Stimulated activated CD8-positive, alpha-beta memory T cell treated with anti-CD3 and anti-CD28 coated beads, Interleukin-12 subunit alpha, Interleukin-12 subunit beta, amount 100 ng/mL, for 24 hours (primary cell): ENCODE data around the gene LCTL.
"Not testable (repeated sequence)": the region's sequence is repeated elsewhere in the genome, so short reads cannot be mapped to it uniquely, and the experiment has no call there.

Source experiments
- DNase-seq: peaks from one replicate; pipeline ENCODE4 v3.0.0-alpha.2; 2020; ENCODE audit errors: extremely low read depth

LCTL gene

DNA sequence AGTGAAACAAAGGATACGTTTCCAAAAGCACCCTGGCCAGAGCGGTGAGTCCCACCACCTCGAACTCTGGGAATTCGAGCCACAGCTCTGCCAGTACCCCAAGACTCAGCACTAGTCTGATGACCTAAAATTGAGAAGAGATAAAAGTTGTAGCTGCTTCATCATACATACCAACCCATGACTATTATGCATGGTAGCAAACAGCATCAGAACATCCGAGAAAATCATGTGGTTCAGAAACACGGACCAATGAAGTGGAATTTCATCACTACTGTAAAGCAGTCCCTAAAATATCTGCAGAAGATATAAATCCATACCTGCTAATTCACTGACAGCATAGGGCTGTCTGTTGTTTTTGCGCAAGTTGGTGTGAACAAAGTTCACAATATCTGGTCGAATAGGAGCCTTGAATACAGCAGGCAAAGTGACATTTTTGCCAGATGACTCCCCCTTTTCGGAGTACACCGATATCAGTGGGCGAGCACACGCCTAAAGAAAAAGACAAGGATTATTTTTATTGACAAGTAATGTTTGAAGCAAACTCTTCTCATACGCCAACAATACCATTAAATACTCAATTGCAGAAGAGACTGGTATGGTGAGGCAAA, 62.7 kb downstream of the LCTL start:
- not testable (repeated sequence) for DNase-seq

DNA sequence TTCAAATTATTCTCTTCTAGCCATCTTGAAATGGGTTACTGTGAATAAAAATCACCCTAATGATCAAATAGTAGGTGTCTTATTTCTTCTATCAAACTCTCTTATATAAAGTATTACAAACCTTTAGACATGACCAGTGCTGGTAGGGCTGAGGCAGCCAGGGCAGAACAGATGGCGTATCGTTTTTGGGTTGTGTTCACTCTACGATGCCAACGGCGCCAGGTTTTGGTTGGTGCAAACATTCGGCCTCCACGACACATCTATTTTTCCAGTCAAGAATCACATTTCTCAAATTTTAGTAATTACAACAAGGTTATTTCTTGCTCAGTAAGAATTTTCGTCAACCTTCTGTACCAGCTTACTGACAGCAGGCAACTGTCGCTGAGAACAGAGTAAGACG, 63.3 kb downstream of the LCTL start:
- DNase-seq: no peak

GRCh38 chr15:66500346-66500745, 65.5 kb downstream of the LCTL start:
- not testable (repeated sequence) for DNase-seq

DNA sequence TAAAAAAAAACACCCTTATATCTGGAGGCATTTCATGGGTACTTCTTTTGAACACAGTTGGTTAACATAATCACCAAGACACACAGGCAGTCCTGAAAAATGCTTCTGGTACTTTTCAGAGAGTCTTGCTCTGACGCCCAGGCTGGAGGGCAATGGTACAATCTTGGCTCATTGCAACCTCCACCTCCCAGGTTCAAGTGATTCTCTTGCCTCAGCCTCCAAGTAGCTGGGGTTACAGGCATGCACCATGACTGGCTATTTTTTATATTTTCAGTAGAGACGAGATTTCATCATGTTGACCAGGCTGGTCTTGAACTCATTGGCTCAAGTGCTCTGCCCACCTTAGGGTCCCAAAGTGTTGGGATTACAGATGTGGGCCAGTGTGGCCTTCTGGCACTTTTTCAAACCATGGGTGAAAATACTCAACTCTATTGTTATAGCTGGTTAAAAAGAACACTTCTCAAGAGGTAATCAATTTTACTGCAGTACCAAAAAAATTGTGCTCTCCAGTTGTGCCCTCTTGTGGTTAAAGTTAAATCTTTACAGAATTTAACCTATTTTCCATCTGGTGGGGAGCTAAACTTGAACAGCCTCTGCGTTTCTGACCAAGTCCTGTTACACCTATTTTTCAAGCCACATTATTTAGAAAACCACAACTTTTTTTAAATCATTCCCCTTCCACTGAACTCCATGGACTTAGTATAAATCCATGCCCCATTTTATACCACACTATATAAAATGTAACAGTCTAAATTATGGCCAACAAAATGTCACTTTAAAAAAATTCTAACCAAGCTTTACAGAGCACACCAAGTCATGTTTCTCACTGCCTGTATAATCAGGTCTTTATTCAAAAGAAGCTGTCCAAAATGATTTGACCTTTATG, 67.1 kb downstream of the LCTL start:
- no peak for DNase-seq
